SIG-M5 (cell line): ENCODE measurements around the gene CACNB4.
"Not testable (repeated sequence)": the region's sequence is repeated elsewhere in the genome, so short reads cannot be mapped to it uniquely, and the experiment has no call there.

Source experiments
- DNase-seq: peaks from one replicate; lab custom pipeline; 2025; lab: John Stamatoyannopoulos, UW

CACNB4 gene

GRCh38 chr2:152019732-152020131 lies 79.1 kb downstream of the CACNB4 start:
- DNase-seq: no peak

DNA sequence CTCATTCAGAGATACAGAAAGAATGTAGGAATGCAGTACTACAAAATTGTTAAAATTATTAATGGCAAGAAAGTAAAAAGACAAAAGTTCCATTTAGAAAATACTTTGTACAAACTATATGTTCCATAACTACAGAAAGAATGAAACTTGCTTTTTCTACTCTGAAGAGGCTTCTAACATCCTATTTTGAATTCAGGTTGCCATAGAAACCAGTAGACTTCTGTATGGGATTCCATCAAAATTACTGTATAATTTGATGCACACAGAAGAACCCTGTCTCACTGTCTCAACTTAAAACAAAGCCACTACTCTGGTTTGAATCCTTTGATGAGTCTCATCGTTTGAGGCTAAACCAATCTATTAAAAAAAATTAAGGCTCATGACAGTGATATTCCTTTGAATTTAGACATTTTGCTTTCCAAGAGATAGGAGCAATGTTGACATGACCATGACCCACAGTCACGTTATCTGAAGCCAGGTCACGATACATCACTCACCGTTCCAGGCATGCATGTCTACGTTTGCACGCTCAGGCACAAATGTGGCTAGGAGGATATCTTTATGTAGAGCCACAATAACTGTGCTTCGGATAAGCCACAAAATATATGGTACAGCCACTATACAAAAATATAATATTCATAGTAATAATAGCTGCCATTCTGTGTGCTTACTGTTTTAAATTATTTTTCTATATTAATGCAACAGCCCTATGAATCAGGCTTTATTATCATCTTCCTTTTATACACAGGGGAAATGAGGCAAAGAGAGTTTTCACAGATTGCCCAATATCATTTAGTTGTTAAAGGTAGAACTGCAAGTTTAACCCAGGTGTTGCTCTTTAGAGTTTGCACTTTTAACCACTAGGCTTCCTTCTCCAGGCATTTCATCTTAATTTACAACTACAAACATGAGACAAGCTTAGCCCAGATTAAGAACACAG lies 82.4 kb downstream of the CACNB4 start:
- no peak for DNase-seq

DNA sequence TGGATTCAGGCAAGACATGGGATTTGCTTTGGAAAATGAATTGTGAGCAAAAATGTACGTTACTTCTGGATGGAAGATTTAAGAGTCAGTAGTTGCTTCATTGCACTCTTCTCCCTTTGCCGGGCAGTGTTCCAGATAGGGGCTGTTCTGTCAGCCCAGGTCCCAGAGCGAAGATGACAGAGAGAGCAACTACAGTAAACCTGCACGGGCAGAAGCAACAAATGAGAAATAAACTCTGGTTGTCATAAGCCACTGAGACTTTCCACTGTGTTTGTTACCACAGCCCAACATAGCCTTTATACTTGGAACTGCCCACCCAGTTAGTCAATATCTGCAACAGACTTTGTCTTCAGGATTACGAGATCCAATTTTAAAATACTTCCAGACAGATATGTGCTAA lies 83.3 kb downstream of the CACNB4 start:
- no peak for DNase-seq

DNA sequence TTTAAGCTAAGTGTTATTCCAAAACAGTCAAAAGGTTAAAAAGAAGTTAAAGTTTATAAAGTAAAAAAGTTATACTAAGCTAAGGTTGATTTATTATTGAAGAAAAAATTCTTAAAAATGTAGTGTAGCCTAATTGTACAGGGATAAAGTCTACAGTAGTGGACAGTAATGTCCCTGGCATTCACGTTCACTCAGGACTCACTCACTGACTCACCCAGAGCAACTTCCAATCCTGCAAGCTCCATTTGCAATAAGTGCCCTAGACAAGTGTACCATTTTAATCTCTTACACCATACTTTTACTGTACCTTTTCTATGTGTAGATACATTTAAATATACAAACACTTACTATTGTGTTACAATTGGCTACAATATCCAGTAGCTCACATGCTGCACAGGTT lies 86.1 kb downstream of the CACNB4 start:
- DNase-seq: no peak

GRCh38 chr2:152011724-152012123 lies 87.1 kb downstream of the CACNB4 start:
- no peak for DNase-seq

GRCh38 chr2:152005607-152006006 lies 93.2 kb downstream of the CACNB4 start:
- no peak for DNase-seq

DNA sequence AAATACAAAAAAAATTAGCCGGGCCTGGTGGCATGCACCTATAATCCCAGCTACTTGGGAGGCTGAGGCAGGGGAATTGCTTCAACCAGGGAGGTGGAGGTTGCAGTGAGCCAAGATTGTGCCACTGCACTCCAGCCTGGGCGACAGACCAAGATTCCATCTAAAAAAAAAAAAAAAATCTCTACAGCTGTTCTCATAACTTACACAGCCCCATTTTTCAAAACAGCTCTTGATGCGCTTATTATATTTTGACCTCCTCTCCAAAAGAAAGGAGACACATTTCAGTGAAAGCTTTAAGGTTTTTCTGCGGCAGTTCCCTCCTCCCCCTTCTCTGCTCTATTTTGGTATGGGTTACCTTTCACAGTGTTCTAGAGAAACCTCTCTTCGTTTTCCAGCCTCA lies 95.6 kb downstream of the CACNB4 start:
- not testable (repeated sequence) for DNase-seq

DNA sequence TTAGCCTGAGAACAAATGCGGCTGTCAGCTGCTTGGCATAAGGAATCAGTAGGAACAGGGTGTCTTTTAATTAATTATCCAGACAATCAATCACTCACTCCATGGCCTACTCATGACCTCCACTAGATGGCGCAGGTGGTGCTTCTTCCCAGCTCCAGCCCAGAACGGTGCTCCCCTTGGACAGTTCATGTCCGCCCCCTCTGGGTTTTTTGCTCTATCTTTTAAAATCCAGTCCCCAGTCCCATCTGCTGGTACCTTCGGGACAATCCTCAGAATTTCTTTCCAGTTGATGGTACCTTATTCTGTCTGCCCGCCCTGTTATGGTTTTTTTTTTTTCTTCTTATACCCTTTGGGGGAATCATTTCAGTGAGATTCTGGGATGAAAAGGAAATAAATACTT lies 99.8 kb downstream of the CACNB4 start:
- DNase-seq: no peak

- no peak for DNase-seq
Observed at GRCh38 chr2:151996243-151997003, 102.4 kb downstream of the CACNB4 start.

DNA sequence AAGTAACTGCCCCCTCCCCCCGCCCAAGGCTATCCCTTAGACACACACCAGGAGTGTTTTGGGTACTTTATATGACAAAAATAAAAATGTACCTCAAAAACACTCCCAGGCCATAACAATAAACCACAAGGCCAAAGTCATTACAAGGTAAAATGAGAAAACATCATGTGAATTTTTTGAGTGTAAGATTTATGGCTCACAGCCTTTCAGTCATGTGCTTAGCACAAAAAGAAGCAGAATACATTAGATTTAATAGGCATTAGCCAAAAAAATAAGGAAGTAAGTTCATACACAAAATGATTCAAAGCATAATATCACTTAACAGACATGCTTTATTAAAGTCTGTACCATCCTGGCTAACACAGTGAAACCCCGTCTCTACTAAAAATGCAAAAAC lies 103.7 kb downstream of the CACNB4 start:
- no peak for DNase-seq

DNA sequence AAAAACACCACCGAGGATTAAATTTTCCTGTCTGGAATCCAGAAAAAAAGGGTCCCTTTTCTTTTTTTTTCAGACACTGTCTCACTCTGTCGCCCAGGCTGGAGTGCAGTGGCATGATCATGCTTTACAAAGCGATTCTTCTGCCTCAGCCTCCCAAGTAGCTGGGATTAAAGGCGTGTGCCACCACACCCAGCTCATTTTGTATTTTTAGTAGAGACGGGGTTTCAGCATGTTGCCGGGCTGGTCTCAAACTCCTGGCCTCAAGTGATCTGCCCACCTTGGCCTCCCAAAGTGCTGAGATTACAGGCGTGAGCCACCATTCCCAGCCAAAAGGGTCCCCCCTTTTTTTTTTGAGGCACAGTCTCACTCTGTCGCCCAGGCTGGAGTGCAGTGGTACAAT lies 104.7 kb downstream of the CACNB4 start:
- not testable (repeated sequence) for DNase-seq

DNA sequence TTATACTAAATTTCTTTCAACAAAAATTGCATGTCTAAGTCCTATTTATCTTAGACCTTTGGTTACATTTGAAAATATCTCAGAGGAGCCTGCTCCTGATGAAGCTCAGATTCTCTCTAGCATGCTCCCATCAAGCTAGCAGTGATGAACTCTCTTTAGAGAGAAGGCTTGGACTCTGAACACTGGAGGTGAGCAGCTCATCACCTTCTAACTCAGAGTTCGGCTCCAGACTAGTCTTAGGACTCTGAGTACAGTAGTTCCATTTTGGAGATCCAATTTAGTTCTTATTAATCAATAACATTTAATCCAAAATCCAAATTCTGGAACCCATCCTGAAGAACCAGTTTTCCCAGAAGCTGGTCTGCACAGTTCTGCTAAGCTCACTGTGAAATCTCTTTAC lies 107.8 kb downstream of the CACNB4 start:
- DNase-seq: no peak

DNA sequence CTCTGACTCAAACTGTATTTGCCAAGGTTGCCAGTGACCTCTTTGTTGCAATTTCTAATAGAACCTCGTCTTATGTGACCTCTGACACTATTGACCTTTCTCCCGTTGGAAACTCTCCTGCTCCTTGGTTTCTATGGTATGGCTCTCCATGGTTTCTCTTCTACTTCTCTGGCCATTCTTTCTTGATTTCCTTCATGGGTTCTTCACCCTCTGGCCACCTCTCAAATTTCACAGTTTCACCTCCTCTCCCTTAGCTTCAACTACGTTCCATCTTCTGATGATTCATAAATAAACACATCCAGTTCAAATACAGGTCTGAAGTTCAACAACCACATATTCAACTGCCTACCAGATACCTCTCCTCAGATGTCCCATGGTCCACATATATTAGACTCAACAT lies 109.5 kb downstream of the CACNB4 start:
- DNase-seq: no peak

DNA sequence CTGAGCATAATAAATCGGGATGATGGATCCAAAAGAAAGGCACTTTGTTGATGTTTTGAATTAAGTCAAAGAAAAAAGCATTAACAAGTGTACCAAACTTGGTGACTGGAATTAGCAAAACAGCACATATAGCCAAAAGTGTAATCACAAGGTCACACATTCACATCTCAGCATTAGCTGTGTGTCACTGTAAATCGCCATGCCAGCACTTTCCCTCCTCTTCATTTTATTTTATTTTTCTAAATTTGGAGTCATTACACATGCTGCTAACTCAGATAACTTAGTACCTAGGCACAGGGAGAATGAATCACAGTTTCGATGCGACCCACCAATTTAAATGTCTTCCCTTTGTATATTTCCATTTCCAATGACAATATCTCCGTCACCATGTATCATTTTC lies 111.4 kb downstream of the CACNB4 start:
- no peak for DNase-seq

DNA sequence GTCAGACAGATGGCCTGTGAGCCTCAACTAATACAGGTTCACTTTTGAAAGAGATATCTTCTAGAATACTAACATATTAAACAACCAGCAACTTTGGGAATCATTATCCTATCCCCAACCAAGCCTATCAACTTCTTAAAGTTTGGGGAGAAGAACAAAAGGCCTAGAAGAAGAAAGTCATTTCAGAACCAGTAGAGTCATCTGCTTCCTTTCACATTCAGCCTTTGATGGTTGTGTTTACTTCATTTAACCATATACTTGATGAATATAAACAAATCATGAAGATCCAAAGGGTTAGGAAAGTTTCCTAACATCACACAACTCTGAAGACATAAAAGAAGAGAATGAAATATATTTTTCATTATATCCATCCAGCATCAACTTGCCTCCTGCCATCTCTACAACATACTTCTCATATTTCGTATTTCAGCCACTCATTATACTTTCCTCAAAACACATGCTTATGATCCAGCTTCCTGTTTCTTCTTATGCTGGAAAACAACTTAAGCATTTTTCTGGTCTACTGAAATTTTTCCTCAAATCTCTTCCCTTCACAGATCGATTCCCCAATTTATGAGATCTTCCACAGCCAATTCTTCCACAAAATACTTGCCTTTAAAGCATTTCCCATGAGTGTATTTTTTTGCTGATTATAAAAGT lies 114.3 kb downstream of the CACNB4 start:
- no peak for DNase-seq

- no peak for DNase-seq
Observed at GRCh38 chr2:151983221-151983620, 115.6 kb downstream of the CACNB4 start.

GRCh38 chr2:151981886-151982285 lies 117.0 kb downstream of the CACNB4 start:
- no peak for DNase-seq

DNA sequence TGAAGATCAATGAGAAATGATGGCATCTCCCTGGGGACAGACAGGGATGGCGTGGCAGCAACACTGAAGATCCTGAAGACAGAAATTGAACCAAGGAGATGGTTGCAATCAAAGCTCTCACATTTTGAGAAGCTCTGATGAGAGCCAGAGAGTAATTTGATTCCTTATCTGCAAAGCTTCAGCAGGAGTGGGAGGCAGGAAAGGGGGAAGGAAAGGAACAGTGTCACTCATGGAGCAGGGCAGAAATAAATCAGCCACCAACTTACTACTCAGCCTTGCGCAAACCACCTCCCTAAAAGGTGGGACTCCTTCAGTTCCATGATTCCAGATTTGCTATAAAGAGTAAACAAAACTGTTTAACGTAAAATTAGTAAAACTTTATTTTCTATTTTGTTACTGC lies 119.2 kb downstream of the CACNB4 start:
- DNase-seq: no peak

GRCh38 chr2:151978709-151979108 lies 120.1 kb downstream of the CACNB4 start:
- DNase-seq: no peak

- no peak for DNase-seq
Observed at GRCh38 chr2:151977631-151978030, 121.2 kb downstream of the CACNB4 start.

- DNase-seq: no peak
Observed at GRCh38 chr2:151976945-151977353, 121.9 kb downstream of the CACNB4 start.
